ENCODE results near the gene VEGFD. TPM values are rescaled to one million over a fixed set of nuclear protein-coding genes. Genes with fewer than 3 reads are reported as not detected.

The VEGFD gene
- total RNA-seq, 1 experiment from 2014 or later: not detected

DNA sequence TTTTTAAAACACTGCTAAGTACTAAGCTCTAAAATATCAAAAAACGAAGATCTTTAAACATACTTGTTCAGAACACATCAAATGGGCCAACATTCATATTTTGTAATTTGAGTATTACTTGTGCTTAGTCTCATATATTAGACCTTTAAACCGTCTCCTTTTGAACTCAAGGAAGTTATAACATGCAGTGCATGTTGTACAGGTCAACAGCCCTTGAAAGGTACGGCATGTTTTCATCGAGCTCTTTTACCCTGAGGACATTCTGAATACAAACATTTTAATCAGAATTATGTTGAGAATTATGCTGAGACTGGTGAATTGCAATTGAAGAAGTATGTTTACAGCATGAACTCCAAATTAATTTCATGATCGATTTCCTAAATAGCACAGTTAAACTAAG, 61.7 kb downstream of the VEGFD start:
- POLR2A ChIA-PET: interaction anchor here (1.8 kb wide), 1 partner anchor 11 kb away, joined by 4 read pairs; no protein-coding TSS in a partner anchor
- Mint-ChIP-seq H3K4me1 (ENCODE audit: insufficient read depth, unreplicated experiment) (no peaks in the 10 kb centered on the region), H3K36me3 (ENCODE audit: insufficient read depth, unreplicated experiment) (peaks cover 13% of the 10 kb centered on the region), H3K27ac (ENCODE audit: low read depth, unreplicated experiment) (no peak overlapping the region), H3K27me3 (ENCODE audit: insufficient read depth, unreplicated experiment) (peaks cover 32% of the 10 kb centered on the region), H3K9me3 (ENCODE audit: unreplicated experiment) (no peaks in the 10 kb centered on the region), H3K4me3 (ENCODE audit: unreplicated experiment) (no peak overlapping the region)
- BruUV-seq (replicated peaks): no TSS peak
- intact Hi-C loops (cut with micrococcal nuclease): no loop called here
- CTCF ChIA-PET: interaction anchor here (1.2 kb wide), 1 partner anchor 22 kb away, joined by 8 read pairs; no protein-coding TSS in a partner anchor
- DNase-seq (ENCODE audit: unreplicated experiment): no peak
- TF ChIP-seq, protein P1, sequence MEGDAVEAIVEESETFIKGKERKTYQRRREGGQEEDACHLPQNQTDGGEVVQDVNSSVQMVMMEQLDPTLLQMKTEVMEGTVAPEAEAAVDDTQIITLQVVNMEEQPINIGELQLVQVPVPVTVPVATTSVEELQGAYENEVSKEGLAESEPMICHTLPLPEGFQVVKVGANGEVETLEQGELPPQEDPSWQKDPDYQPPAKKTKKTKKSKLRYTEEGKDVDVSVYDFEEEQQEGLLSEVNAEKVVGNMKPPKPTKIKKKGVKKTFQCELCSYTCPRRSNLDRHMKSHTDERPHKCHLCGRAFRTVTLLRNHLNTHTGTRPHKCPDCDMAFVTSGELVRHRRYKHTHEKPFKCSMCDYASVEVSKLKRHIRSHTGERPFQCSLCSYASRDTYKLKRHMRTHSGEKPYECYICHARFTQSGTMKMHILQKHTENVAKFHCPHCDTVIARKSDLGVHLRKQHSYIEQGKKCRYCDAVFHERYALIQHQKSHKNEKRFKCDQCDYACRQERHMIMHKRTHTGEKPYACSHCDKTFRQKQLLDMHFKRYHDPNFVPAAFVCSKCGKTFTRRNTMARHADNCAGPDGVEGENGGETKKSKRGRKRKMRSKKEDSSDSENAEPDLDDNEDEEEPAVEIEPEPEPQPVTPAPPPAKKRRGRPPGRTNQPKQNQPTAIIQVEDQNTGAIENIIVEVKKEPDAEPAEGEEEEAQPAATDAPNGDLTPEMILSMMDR (IDR thresholded peaks at IDR 0.05; ENCODE audit: unreplicated experiment): no peak

DNA sequence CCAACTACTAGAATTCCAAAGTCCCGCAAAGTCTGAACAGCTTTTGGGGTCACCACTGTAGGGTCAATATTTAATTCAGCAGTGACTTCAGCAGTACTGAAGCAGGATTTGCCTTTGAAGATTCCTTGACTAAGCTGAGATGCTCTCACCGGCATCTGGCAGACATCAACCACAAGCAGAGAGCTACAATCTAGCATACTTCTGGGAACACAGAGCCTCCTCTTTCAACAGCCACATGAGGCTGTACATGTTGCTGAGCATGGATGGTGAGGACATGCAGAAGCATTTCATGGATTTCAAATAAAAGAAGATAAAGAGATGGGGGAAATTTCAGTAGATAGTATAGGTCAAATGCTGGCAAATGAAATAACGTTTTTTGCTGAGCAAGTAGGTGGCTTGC, 62.1 kb downstream of the VEGFD start:
- POLR2A ChIA-PET: interaction anchor here (1.8 kb wide), 1 partner anchor 11 kb away, joined by 4 read pairs; no protein-coding TSS in a partner anchor
- Mint-ChIP-seq H3K27ac (ENCODE audit: low read depth, unreplicated experiment) (no peak overlapping the region), H3K9me3 (ENCODE audit: unreplicated experiment) (no peaks in the 10 kb centered on the region), H3K27me3 (ENCODE audit: insufficient read depth, unreplicated experiment) (peaks cover 28% of the 10 kb centered on the region), H3K4me1 (ENCODE audit: insufficient read depth, unreplicated experiment) (no peaks in the 10 kb centered on the region), H3K36me3 (ENCODE audit: insufficient read depth, unreplicated experiment) (peaks cover 12% of the 10 kb centered on the region), H3K4me3 (ENCODE audit: unreplicated experiment) (no peak overlapping the region)
- TF ChIP-seq, protein P1 (IDR thresholded peaks at IDR 0.05; ENCODE audit: unreplicated experiment): no peak
- intact Hi-C loops (cut with micrococcal nuclease): no loop called here
- BruUV-seq (replicated peaks): no TSS peak
- CTCF ChIA-PET: interaction anchor here (1.2 kb wide), 1 partner anchor 22 kb away, joined by 8 read pairs; no protein-coding TSS in a partner anchor
- DNase-seq (ENCODE audit: unreplicated experiment): no peak

DNA sequence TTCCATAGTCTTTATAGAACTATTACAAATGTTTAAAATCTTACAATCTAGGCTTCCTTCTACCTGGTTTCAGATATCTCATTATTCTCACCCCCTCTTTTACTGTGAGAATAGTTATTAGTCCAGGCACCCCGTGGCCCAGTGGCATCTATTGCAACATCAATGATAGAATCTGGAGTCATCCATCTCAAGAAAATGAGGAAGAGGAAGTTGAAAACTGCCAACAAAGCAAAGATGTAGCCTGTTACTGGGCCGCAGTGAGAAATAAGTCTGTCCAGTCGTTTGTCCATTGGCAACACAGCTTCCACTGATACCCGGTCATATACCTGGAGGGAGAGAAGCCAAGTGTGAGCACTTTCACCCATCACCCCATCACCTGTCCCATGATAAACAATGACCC, 62.8 kb downstream of the VEGFD start:
- no TSS peak for BruUV-seq (replicated peaks)
- Mint-ChIP-seq H3K4me1 (ENCODE audit: insufficient read depth, unreplicated experiment) (no peaks in the 10 kb centered on the region), H3K36me3 (ENCODE audit: insufficient read depth, unreplicated experiment) (peaks cover 12% of the 10 kb centered on the region), H3K9me3 (ENCODE audit: unreplicated experiment) (no peaks in the 10 kb centered on the region), H3K27ac (ENCODE audit: low read depth, unreplicated experiment) (no peak overlapping the region), H3K4me3 (ENCODE audit: unreplicated experiment) (no peak overlapping the region), H3K27me3 (ENCODE audit: insufficient read depth, unreplicated experiment) (peaks cover 28% of the 10 kb centered on the region)
- POLR2A ChIA-PET: no interaction called here
- TF ChIP-seq, protein P1 (IDR thresholded peaks at IDR 0.05; ENCODE audit: unreplicated experiment): no peak
- CTCF ChIA-PET: interaction anchor here (1.2 kb wide), 1 partner anchor 21 kb away, joined by 8 read pairs; no protein-coding TSS in a partner anchor
- DNase-seq (ENCODE audit: unreplicated experiment): no peak
- intact Hi-C loops (cut with micrococcal nuclease): no loop called here

- intact Hi-C loops (cut with micrococcal nuclease): no loop called here
- no TSS peak for BruUV-seq (replicated peaks)
- ChIA-PET CTCF (no interaction called here), POLR2A (no interaction called here)
- H3K4me1 Mint-ChIP-seq (ENCODE audit: insufficient read depth, unreplicated experiment): no peaks in the 10 kb centered on the region
- peaks cover 12% of the 10 kb centered on the region for H3K36me3 Mint-ChIP-seq (ENCODE audit: insufficient read depth, unreplicated experiment)
- no peak overlapping the region for H3K27ac Mint-ChIP-seq (ENCODE audit: low read depth, unreplicated experiment)
- no peaks in the 10 kb centered on the region for H3K9me3 Mint-ChIP-seq (ENCODE audit: unreplicated experiment)
- TF ChIP-seq, protein P1 (IDR thresholded peaks at IDR 0.05; ENCODE audit: unreplicated experiment): no peak
- H3K27me3 Mint-ChIP-seq (ENCODE audit: insufficient read depth, unreplicated experiment): peaks cover 28% of the 10 kb centered on the region
- DNase-seq (ENCODE audit: unreplicated experiment): no peak
- no peak overlapping the region for H3K4me3 Mint-ChIP-seq (ENCODE audit: unreplicated experiment)
Observed at GRCh38 chrX:15320297-15320696, 63.9 kb downstream of the VEGFD start.
